Lower leg skin (tissue), 4 donors: ENCODE data around the gene KLHDC4. TPM values are rescaled to one million over a fixed set of nuclear protein-coding genes. Genes with fewer than 3 reads are reported as not detected.

Source experiments
- DNase-seq, 2 donors: peaks; one replicate each; pipeline ENCODE4 v3.0.0-alpha.2; 2019; ENCODE audit warnings: low spot score in 2 of 2
- H3K4me3 ChIP-seq: fragments of 200-600 bp; sonication (generic); 2 replicates; pipeline ENCODE4 v1.5.1; 2017; ENCODE audit warnings: mild to moderate bottlenecking, low read depth; ENCODE audit not compliant: poor library complexity, severe bottlenecking
- POLR2A ChIP-seq, 2 donors: fragments of 450-650 bp; IDR thresholded peaks; one replicate each; pipeline ENCODE4 v1.6.1; 2016 to 2017; ENCODE audit warnings: antibody characterized with exemption in 2 of 2, mild to moderate bottlenecking in 1 of 2, moderate library complexity in 1 of 2
- WGBS, 2 donors: methylation state at CpG; one replicate each; pipeline ENCODE4 v1.1.5; 2018; 5-methylcytosine and 5-hydroxymethylcytosine counted together
- intact Hi-C: fragments of 100-400 bp; cut with DNase I; formaldehyde crosslinking; loops from one replicate; pipeline ENCODE4 v1.15.0; 2023; ENCODE audit warnings: low total_unique reads
- total RNA-seq, 4 donors: library from RNA; depleted of rRNA; stranded (reverse); fragments of >200 nt; gene quantifications; one replicate each; pipeline ENCODE4 v1.1.0, GENCODE V29; 2016
- TF ChIP-seq, protein P1 (sequence below), 3 donors: fragments of 450-650 bp; IDR thresholded peaks; one replicate each; pipeline ENCODE4 v1.5.1; 2016; ENCODE audit warnings: antibody characterized with exemption in 3 of 3, mild to moderate bottlenecking in 3 of 3, moderate library complexity in 2 of 3

The KLHDC4 gene
- total RNA-seq, 4 donors from 2014 or later = 25.8 to 70.0 (median 38.1) TPM

DNA sequence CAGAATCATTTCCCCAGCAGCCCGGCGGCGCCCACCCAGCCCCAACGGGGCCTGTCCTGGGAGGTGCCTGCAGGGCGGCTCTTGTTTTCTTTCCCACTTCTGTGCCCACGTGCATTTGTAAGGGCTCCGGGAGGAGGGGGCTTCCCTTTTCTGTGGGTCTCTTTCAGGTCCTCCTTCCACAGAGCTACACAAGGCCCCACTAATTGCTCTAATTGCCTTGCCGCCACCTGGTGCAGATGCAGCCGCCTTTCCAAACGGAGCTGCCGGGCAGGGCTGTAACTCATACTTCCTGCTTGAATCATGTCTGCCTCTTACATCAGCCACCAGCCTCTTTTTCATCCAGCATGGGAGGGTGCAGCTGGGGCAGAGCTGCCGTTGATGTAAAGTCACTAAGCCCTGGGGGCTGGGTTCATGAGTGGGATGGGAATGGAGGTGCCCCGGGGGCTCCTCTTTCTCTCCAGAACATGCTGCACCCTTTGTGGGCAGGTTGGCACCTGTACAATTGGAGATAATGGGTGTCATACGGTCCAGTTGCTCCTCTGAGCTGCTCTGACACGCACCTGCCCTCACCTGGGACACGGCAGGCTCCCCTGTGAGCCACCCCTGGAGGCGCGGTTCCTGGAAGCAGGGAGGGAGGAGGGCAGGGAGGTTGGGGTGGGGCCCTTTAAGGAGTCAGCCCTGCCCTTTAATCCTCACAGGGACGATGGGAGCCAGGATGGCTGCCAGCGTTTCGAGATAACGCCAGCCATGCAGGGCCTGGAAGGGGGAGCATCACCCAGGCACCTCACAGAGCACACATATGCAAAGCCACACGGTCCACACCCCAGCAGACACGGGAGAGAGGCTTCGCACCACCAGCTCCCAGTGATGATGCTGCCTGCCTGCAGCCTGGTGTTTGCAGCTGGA lies 41.1 kb upstream of the KLHDC4 start:
- 13 to 17% methylated on average over 24 to 25 of the region's 25 CpGs for WGBS, 2 donors

DNA sequence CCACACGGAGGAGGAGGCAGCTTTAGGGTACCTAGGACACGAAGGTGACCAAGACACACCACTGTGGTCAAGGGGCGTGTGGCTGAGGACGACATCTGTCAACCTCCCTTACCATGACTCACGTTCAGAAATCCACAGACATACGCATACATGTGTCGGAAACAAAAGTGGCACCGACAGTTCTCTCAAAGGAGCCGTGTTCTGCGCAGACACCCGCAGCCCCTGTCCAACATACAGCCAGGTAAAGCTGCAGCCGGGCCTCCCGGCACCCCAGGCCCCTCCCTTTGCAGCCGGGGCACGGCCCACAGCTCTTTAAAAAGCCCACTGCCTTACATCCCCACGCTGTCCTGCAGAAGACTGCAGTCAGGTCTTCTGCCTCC lies 40.5 kb upstream of the KLHDC4 start:
- WGBS, 2 donors = 15 to 26% methylated on average over 15 of the region's 16 CpGs
- no peak for TF ChIP-seq POLR2A (IDR thresholded peaks at IDR 0.05)
- TF ChIP-seq, protein P1, sequence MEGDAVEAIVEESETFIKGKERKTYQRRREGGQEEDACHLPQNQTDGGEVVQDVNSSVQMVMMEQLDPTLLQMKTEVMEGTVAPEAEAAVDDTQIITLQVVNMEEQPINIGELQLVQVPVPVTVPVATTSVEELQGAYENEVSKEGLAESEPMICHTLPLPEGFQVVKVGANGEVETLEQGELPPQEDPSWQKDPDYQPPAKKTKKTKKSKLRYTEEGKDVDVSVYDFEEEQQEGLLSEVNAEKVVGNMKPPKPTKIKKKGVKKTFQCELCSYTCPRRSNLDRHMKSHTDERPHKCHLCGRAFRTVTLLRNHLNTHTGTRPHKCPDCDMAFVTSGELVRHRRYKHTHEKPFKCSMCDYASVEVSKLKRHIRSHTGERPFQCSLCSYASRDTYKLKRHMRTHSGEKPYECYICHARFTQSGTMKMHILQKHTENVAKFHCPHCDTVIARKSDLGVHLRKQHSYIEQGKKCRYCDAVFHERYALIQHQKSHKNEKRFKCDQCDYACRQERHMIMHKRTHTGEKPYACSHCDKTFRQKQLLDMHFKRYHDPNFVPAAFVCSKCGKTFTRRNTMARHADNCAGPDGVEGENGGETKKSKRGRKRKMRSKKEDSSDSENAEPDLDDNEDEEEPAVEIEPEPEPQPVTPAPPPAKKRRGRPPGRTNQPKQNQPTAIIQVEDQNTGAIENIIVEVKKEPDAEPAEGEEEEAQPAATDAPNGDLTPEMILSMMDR (IDR thresholded peaks at IDR 0.05) = no peak
- no peak for DNase-seq
- intact Hi-C loops = no loop called here
- H3K4me3 ChIP-seq = no peak overlapping the region

More for the DNA sequence above, 41.1 kb upstream of the KLHDC4 start:
- DNase-seq = peak; percentile 79 to 89
- no peak for TF ChIP-seq POLR2A (IDR thresholded peaks at IDR 0.05)
- TF ChIP-seq, protein P1 (IDR thresholded peaks at IDR 0.05) = no peak
- H3K4me3 ChIP-seq = no peak overlapping the region
- intact Hi-C loops = no loop called here

DNA sequence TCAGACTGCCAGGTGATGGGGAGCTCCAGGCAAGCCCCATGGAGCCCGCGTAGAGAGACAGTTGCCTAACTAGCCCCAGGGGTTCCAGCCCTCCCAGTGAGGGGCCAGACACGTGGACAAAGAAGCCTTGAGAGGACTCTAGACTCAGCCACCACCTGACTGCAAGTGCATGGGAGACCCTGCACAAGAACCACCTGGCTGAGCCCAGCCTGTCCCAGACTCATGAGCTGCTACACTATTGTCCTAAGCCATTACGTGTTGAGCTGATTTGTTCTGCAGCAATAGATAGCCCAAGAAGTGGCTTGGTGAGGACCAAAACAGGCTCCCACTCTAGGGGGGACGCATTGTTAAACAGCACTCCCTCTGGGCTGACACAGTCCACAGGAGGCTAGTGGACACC lies 37.6 kb upstream of the KLHDC4 start:
- TF ChIP-seq POLR2A (IDR thresholded peaks at IDR 0.05) = no peak
- TF ChIP-seq, protein P1 (IDR thresholded peaks at IDR 0.05) = no peak
- 93 to 98% methylated on average over 5 of the region's 5 CpGs for WGBS, 2 donors
- intact Hi-C loops = no loop called here
- no peak for DNase-seq
- H3K4me3 ChIP-seq = no peak overlapping the region

DNA sequence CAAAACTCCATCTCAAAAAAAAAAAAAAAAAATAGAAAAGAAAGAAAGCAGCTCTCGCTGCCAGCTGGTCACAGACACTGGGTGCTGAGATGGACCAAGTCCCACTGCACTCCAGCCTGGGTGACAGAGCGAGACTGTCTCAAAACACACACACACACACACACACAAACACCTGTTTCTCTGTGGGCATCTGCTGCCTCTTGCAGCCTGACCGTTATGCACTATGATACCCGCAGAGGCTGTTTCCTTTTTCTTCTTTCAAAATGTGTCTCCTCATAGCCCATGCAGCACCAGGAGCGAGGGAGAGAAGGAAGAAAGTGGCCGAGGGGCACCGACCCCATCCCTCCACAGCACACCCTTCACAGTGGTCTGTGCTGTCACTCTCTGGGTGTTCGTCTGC lies 36.9 kb upstream of the KLHDC4 start:
- H3K4me3 ChIP-seq = no peak overlapping the region
- TF ChIP-seq POLR2A (IDR thresholded peaks at IDR 0.05) = no peak
- TF ChIP-seq, protein P1 (IDR thresholded peaks at IDR 0.05) = no peak
- DNase-seq = no peak
- WGBS, 2 donors = 84 to 87% methylated on average over 8 of the region's 8 CpGs
- intact Hi-C loops = no loop called here

DNA sequence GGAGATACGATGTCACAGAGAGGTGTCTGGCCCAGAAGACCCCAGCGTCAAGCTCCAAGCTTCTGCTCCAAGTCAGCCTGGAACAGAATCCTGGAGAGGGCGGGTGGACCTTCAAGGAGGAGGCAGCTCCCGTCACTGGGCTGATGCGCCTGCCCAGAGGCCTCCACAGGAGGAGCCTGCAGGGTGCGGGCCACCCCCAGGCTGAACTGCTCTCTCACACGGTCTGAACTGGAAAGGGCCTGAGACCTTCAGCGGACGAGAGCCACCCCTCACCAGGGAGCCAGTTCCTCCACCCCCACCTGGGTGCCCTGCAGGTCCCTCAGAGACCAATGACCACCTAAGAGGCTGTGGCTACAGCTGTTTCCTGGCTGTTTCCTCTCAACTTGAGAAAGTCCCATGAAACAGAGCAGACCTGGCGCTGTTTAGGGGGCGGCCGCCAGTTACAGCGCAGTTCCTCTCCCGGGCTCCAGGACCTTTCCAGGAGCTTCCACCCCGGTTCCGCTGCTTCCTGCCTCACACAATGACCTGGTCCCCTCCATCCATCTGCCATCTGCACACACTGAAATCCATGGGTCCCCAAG lies 36.0 kb upstream of the KLHDC4 start:
- no peak for TF ChIP-seq POLR2A (IDR thresholded peaks at IDR 0.05)
- TF ChIP-seq, protein P1 (IDR thresholded peaks at IDR 0.05) = no peak
- intact Hi-C loops = no loop called here
- no peak overlapping the region for H3K4me3 ChIP-seq
- WGBS, 2 donors = 74 to 86% methylated on average over 16 of the region's 16 CpGs
- no peak for DNase-seq
